Neural progenitor cell (in vitro differentiated cells): ENCODE results near the gene P2RX3.

Source experiments
- CTCF ChIP-seq: fragments of 200-600 bp; sonication (generic); IDR thresholded peaks from 2 replicates; pipeline ENCODE4 v1.5.1; 2017; ENCODE audit warnings: antibody characterized with exemption, mild to moderate bottlenecking
- EZH2 ChIP-seq: fragments of 200-600 bp; sonication (generic); IDR thresholded peaks from 2 replicates; pipeline ENCODE4 v1.6.1; 2017; ENCODE audit warnings: antibody characterized with exemption, mild to moderate bottlenecking, moderate library complexity
- EZH2phosphoT487 ChIP-seq: fragments of 200-600 bp; sonication (generic); IDR thresholded peaks from 2 replicates; pipeline ENCODE4 v1.6.1; 2017; ENCODE audit warnings: antibody characterized with exemption

- no peak for TF ChIP-seq CTCF
- TF ChIP-seq EZH2phosphoT487 = no peak
- no peak for TF ChIP-seq EZH2
Observed at GRCh38 chr11:57356268-57356667, 18.1 kb downstream of the P2RX3 start.
